Activated T-helper 2 cell treated with anti-CD3 and anti-CD28 coated beads, Interferon-gamma antibody, Interleukin-2, Interleukin-4, amounts not matched to agents 10 μg/mL and 5 μg/mL and 100 μg/mL, durations not matched to agents 14 hours and 24 hours and 36 hours (primary cell): ENCODE measurements around the gene KREMEN1. TPM values are rescaled to one million over a fixed set of nuclear protein-coding genes. Genes with fewer than 3 reads are reported as not detected.

Source experiments
- DNase-seq: peaks from one replicate; pipeline ENCODE4 v3.0.0; 2021; ENCODE audit warnings: low spot score
- H3K27ac Mint-ChIP-seq: one replicate; pipeline ENCODE4 v1.8.0; 2021; ENCODE audit warnings: mixed read lengths
- H3K27me3 Mint-ChIP-seq: one replicate; pipeline ENCODE4 v1.8.0; 2021; ENCODE audit warnings: low read depth, mixed read lengths
- H3K36me3 Mint-ChIP-seq: one replicate; pipeline ENCODE4 v1.8.0; 2021; ENCODE audit warnings: low read depth, mixed read lengths
- H3K4me1 Mint-ChIP-seq: one replicate; pipeline ENCODE4 v1.8.0; 2021; ENCODE audit warnings: low read depth, mixed read lengths
- H3K4me3 Mint-ChIP-seq: one replicate; pipeline ENCODE4 v1.8.0; 2021; ENCODE audit warnings: low read depth, mild to moderate bottlenecking, moderate library complexity, mixed read lengths
- H3K9me3 Mint-ChIP-seq: one replicate; pipeline ENCODE4 v1.8.0; 2021; ENCODE audit warnings: mixed read lengths
- intact Hi-C: fragments of 100-400 bp; cut with micrococcal nuclease; formaldehyde crosslinking; loops from one replicate; pipeline ENCODE4 v1.15.1; 2023
- total RNA-seq: library from RNA; stranded (reverse); gene quantifications from 2 replicates; pipeline ENCODE4 v1.2.3, GENCODE V29; 2022

The KREMEN1 gene
- total RNA-seq, 1 donor from 2014 or later = 0.27 TPM

GRCh38 chr22:29211466-29211865 lies 138.6 kb downstream of the KREMEN1 start:
- H3K9me3 Mint-ChIP-seq = no peaks in the 10 kb centered on the region
- no peak for DNase-seq
- H3K27me3 Mint-ChIP-seq = peaks cover 22% of the 10 kb centered on the region
- no peaks in the 10 kb centered on the region for H3K36me3 Mint-ChIP-seq
- no peak overlapping the region for H3K4me3 Mint-ChIP-seq
- H3K27ac Mint-ChIP-seq = no peak overlapping the region
- intact Hi-C loops = no loop called here
- peaks cover 2% of the 10 kb centered on the region for H3K4me1 Mint-ChIP-seq

GRCh38 chr22:29212743-29213142 lies 139.9 kb downstream of the KREMEN1 start:
- no peak for DNase-seq
- intact Hi-C loops = no loop called here
- Mint-ChIP-seq H3K9me3 (no peaks in the 10 kb centered on the region), H3K4me1 (no peaks in the 10 kb centered on the region), H3K27me3 (peaks cover 10% of the 10 kb centered on the region), H3K4me3 (no peak overlapping the region), H3K36me3 (no peaks in the 10 kb centered on the region), H3K27ac (no peak overlapping the region)

- Mint-ChIP-seq H3K4me1 (no peaks in the 10 kb centered on the region), H3K27ac (no peak overlapping the region), H3K36me3 (no peaks in the 10 kb centered on the region), H3K4me3 (no peak overlapping the region), H3K27me3 (peaks cover 7% of the 10 kb centered on the region), H3K9me3 (no peaks in the 10 kb centered on the region)
- intact Hi-C loops = no loop called here
- no peak for DNase-seq
These were observed 140.7 kb downstream of the KREMEN1 start for GRCh38 chr22:29213493-29213892.

GRCh38 chr22:29214232-29214631 lies 141.4 kb downstream of the KREMEN1 start:
- Mint-ChIP-seq H3K9me3 (no peaks in the 10 kb centered on the region), H3K4me3 (no peak overlapping the region), H3K4me1 (no peaks in the 10 kb centered on the region), H3K27ac (no peak overlapping the region), H3K36me3 (no peaks in the 10 kb centered on the region), H3K27me3 (peaks cover 5% of the 10 kb centered on the region)
- DNase-seq = no peak
- intact Hi-C loops = no loop called here

GRCh38 chr22:29215012-29215860 lies 142.4 kb downstream of the KREMEN1 start:
- H3K36me3 Mint-ChIP-seq = no peaks in the 10 kb centered on the region
- H3K9me3 Mint-ChIP-seq = no peaks in the 10 kb centered on the region
- peaks cover 5% of the 10 kb centered on the region for H3K27me3 Mint-ChIP-seq
- intact Hi-C loops = no loop called here
- no peak overlapping the region for H3K4me3 Mint-ChIP-seq
- H3K4me1 Mint-ChIP-seq = no peaks in the 10 kb centered on the region
- DNase-seq = no peak
- H3K27ac Mint-ChIP-seq = no peak overlapping the region

GRCh38 chr22:29216011-29216872 lies 143.4 kb downstream of the KREMEN1 start:
- H3K27me3 Mint-ChIP-seq = no peaks in the 10 kb centered on the region
- no peaks in the 10 kb centered on the region for H3K4me1 Mint-ChIP-seq
- no peaks in the 10 kb centered on the region for H3K9me3 Mint-ChIP-seq
- H3K4me3 Mint-ChIP-seq = no peak overlapping the region
- intact Hi-C loops = no loop called here
- no peak for DNase-seq
- H3K36me3 Mint-ChIP-seq = no peaks in the 10 kb centered on the region
- H3K27ac Mint-ChIP-seq = no peak overlapping the region

GRCh38 chr22:29216873-29217666 lies 144.2 kb downstream of the KREMEN1 start:
- Mint-ChIP-seq H3K4me1 (no peaks in the 10 kb centered on the region), H3K9me3 (no peaks in the 10 kb centered on the region), H3K27me3 (no peaks in the 10 kb centered on the region), H3K4me3 (no peak overlapping the region), H3K27ac (no peak overlapping the region), H3K36me3 (no peaks in the 10 kb centered on the region)
- no peak for DNase-seq
- intact Hi-C loops = no loop called here

Other genes with a start within 250 kb of the KREMEN1 start
- gene ZNRF3, start 189.5 kb upstream of the KREMEN1 start, total RNA-seq = 0.82 and 1.1 TPM in 2 replicates
- gene C22orf31, start 11.2 kb upstream of the KREMEN1 start, total RNA-seq = not detected in 2 replicates
- 0.23 TPM in 2 replicates for gene EMID1, start 132.9 kb downstream of the KREMEN1 start, total RNA-seq
- gene RHBDD3, start 194.9 kb downstream of the KREMEN1 start, total RNA-seq = 46.0 and 48.0 TPM in 2 replicates
- gene EWSR1, start 195.2 kb downstream of the KREMEN1 start, total RNA-seq = 425 and 436 TPM in 2 replicates
- gene GAS2L1, start 233.6 kb downstream of the KREMEN1 start, total RNA-seq = 3.0 and 3.4 TPM in 2 replicates
- gene RASL10A, start 242.7 kb downstream of the KREMEN1 start, total RNA-seq = 0.46 and 0.52 TPM in 2 replicates